CD1c-positive myeloid dendritic cell (primary cell): ENCODE results near the gene SLC7A5.
"Not testable (repeated sequence)": the region's sequence is repeated elsewhere in the genome, so short reads cannot be mapped to it uniquely, and the experiment has no call there.

Source experiments
- DNase-seq: peaks from one replicate; pipeline ENCODE4 v3.0.0-alpha.2; 2016; ENCODE audit errors: extremely low spot score

SLC7A5 gene

GRCh38 chr16:87794485-87795078 is 74.7 kb downstream of the SLC7A5 start:
- DNase-seq, result no peak

GRCh38 chr16:87792205-87792565 is 77.1 kb downstream of the SLC7A5 start:
- no peak for DNase-seq

- no peak for DNase-seq
These were observed 77.8 kb downstream of the SLC7A5 start for GRCh38 chr16:87791295-87792204.

- DNase-seq, result no peak
These were observed 78.8 kb downstream of the SLC7A5 start for GRCh38 chr16:87790292-87791100.

- DNase-seq, result no peak
These were observed 79.6 kb downstream of the SLC7A5 start for GRCh38 chr16:87789437-87790291.

GRCh38 chr16:87788730-87789436 is 80.4 kb downstream of the SLC7A5 start:
- not testable (repeated sequence) for DNase-seq

- not testable (repeated sequence) for DNase-seq
These were observed 81.7 kb downstream of the SLC7A5 start for GRCh38 chr16:87787451-87788091.

GRCh38 chr16:87784812-87785211 is 84.5 kb downstream of the SLC7A5 start:
- no peak for DNase-seq

- DNase-seq, result no peak
These were observed 87.3 kb downstream of the SLC7A5 start for GRCh38 chr16:87782033-87782432.

- peak; percentile 92 for DNase-seq
These were observed 88.8 kb downstream of the SLC7A5 start for GRCh38 chr16:87780385-87780989.
